Adipocyte (in vitro differentiated cells): Measurements from ENCODE around the gene NUDCD2.
"Not testable (repeated sequence)": the region's sequence is repeated elsewhere in the genome, so short reads cannot be mapped to it uniquely, and the experiment has no call there.

Experiments
- DNase-seq: peaks from one replicate; pipeline ENCODE4 v3.0.0-alpha.2; 2015; ENCODE audit warnings: low read depth
- H3K27me3 ChIP-seq: replicated peaks from 2 replicates; pipeline ENCODE4 v1.7.0; 2013; ENCODE audit warnings: mild to moderate bottlenecking, low read length, moderate library complexity; ENCODE audit not compliant: control insufficient read depth, insufficient read depth
- H3K36me3 ChIP-seq: 2 replicates; pipeline ENCODE4 v1.7.0; 2013; ENCODE audit warnings: low read length, mild to moderate bottlenecking, moderate library complexity; ENCODE audit not compliant: control insufficient read depth, insufficient read depth, severe bottlenecking
- H3K4me1 ChIP-seq: 2 replicates; pipeline ENCODE4 v1.7.0; 2013; ENCODE audit warnings: mild to moderate bottlenecking, low read length, moderate library complexity; ENCODE audit not compliant: control insufficient read depth, insufficient read depth
- H3K4me3 ChIP-seq: 2 replicates; pipeline ENCODE4 v1.7.0; 2013; ENCODE audit warnings: mild to moderate bottlenecking, low read length, moderate library complexity
- H3K9ac ChIP-seq: 2 replicates; pipeline ENCODE4 v1.7.0; 2013; ENCODE audit warnings: mild to moderate bottlenecking, low read length, moderate library complexity
- H3K9me3 ChIP-seq: 2 replicates; pipeline ENCODE4 v1.7.0; 2013; ENCODE audit warnings: mild to moderate bottlenecking, low read length, moderate library complexity; ENCODE audit not compliant: control insufficient read depth

The NUDCD2 gene

GRCh38 chr5:163396818-163397340 is 63.0 kb downstream of the NUDCD2 start:
- not testable (repeated sequence) for H3K4me1 ChIP-seq, H3K36me3 ChIP-seq, H3K9me3 ChIP-seq, H3K9ac ChIP-seq, H3K27me3 ChIP-seq, H3K4me3 ChIP-seq, DNase-seq
